Right lobe of liver (tissue), 6 donors: ENCODE data around the gene IFI27L1. TPM values are rescaled to one million over a fixed set of nuclear protein-coding genes. Genes with fewer than 3 reads are reported as not detected.

ENCODE experiments used
- ATAC-seq, 4 donors: fragments of 200-7000 bp; cut with Tn5 transposase; one replicate each; pipeline ENCODE4 v1.9.1; 2020; ENCODE audit warnings: mild to moderate bottlenecking in 4 of 4, moderate library complexity in 4 of 4
- DNase-seq, 3 donors: peaks; one replicate each; pipeline ENCODE4 v3.0.0-alpha.2; 2020
- H3K27ac ChIP-seq, 3 donors: fragments of 200-600 bp; one replicate each; pipeline ENCODE4 v1.8.0; 2022
- H3K27me3 ChIP-seq, 2 donors: fragments of 200-600 bp; one replicate each; pipeline ENCODE4 v1.8.0; 2022
- H3K36me3 ChIP-seq, 4 donors: fragments of 200-600 bp; sonication (generic) in 1 of 4; one replicate each; pipeline versions ENCODE4 v1.5.1 to v1.8.0; 2017 to 2022; ENCODE audit warnings: control low read depth in 1 of 4
- H3K4me1 ChIP-seq, 4 donors: fragments of 200-600 bp; sonication (generic) in 1 of 4; one replicate each; pipeline versions ENCODE4 v1.5.1 to v1.8.0; 2017 to 2022; ENCODE audit warnings: control low read depth in 1 of 4
- H3K4me3 ChIP-seq, 3 donors: fragments of 200-600 bp; one replicate each; pipeline ENCODE4 v1.8.0; 2022
- H3K9me3 ChIP-seq, 4 donors: fragments of 200-600 bp; sonication (generic) in 1 of 4; one replicate each; pipeline versions ENCODE4 v1.5.1 to v1.8.0; 2017 to 2022; ENCODE audit warnings: control low read depth in 1 of 4
- POLR2A ChIP-seq: fragments of 450-650 bp; IDR thresholded peaks from one replicate; pipeline ENCODE4 v1.6.1; 2017; ENCODE audit warnings: antibody characterized with exemption, mild to moderate bottlenecking
- WGBS: methylation state at CpG from one replicate; pipeline ENCODE4 v1.1.6; 2018; ENCODE audit warnings: low coverage, low lambda C conversion rate; ENCODE audit not compliant: insufficient coverage; ENCODE audit errors: missing lambda C conversion rate; 5-methylcytosine and 5-hydroxymethylcytosine counted together
- intact Hi-C, 2 donors: fragments of 100-400 bp; cut with DNase I; formaldehyde crosslinking; loops; one replicate each; pipeline versions ENCODE4 v1.11.2 to v1.14.1; 2022
- total RNA-seq, 6 experiments: library from RNA; depleted of rRNA in 2 of 6; stranded (reverse); fragments of >200 nt in 2 of 6; fragmentation: NEBNext Ultra II Directional in 3 of 6; extraction: Animal tissue kit (Norgen Biotek cat#: 25700) in 3 of 6; gene quantifications; one replicate each; pipeline versions ENCODE4 v1.1.0 to v1.2.4, GENCODE V29; 2016 to 2023
- TF ChIP-seq, protein P1 (sequence below), 4 donors: fragments of 200-600 bp in 3 of 4; fragments of 450-650 bp in 1 of 4; IDR thresholded peaks; one replicate each; pipeline versions ENCODE4 v1.5.1 to v1.8.0; 2016 to 2022; ENCODE audit warnings: antibody characterized with exemption in 4 of 4, mild to moderate bottlenecking in 2 of 4
- donor health status: DM: no; HTN: yes; CAD: no.
- donor health status: DM: no; HTN: no; CAD: no.
- donor health status: DM: no; HTN: no; CAD: no.
- donor health status: DM: no; HTN: yes; CAD: no.
- donor health status: DM: no; HTN: yes; CAD: no.

Gene IFI27L1
- total RNA-seq, 6 experiments from 2014 or later, result 2.6 to 8.2 (median 5.3) TPM

- Histone ChIP-seq H3K4me3 (no peak overlapping the region), H3K4me1 (peaks cover 0 to 14% (median 2%) of the 10 kb centered on the region in 4 donors), H3K9me3 (no peaks in the 10 kb centered on the region), H3K27me3 (no peaks in the 10 kb centered on the region), H3K36me3 (peaks cover 0 to 80% (median 36%) of the 10 kb centered on the region in 4 donors), H3K27ac (no peak overlapping the region)
- intact Hi-C loops, result no loop called here
- DNase-seq (peak; percentile 83 to 84 (median 83)), ATAC-seq (peak; percentile 63 to 87 (median 78))
- TF ChIP-seq, protein P1, sequence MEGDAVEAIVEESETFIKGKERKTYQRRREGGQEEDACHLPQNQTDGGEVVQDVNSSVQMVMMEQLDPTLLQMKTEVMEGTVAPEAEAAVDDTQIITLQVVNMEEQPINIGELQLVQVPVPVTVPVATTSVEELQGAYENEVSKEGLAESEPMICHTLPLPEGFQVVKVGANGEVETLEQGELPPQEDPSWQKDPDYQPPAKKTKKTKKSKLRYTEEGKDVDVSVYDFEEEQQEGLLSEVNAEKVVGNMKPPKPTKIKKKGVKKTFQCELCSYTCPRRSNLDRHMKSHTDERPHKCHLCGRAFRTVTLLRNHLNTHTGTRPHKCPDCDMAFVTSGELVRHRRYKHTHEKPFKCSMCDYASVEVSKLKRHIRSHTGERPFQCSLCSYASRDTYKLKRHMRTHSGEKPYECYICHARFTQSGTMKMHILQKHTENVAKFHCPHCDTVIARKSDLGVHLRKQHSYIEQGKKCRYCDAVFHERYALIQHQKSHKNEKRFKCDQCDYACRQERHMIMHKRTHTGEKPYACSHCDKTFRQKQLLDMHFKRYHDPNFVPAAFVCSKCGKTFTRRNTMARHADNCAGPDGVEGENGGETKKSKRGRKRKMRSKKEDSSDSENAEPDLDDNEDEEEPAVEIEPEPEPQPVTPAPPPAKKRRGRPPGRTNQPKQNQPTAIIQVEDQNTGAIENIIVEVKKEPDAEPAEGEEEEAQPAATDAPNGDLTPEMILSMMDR (IDR thresholded peaks at IDR 0.05), result no peak
- TF ChIP-seq POLR2A, result no peak
- 77% methylated on average over 5 of the region's 6 CpGs for WGBS
Observed at GRCh38 chr14:94050231-94050880, 30.8 kb upstream of the IFI27L1 start.

- TF ChIP-seq, protein P1 (IDR thresholded peaks at IDR 0.05), result peak; percentile 11 to 30 (median 24)
- TF ChIP-seq POLR2A, result no peak
- 65% methylated on average over 7 of the region's 9 CpGs for WGBS
- Histone ChIP-seq H3K27me3 (no peaks in the 10 kb centered on the region), H3K36me3 (peaks cover 0 to 84% (median 38%) of the 10 kb centered on the region in 4 donors), H3K4me3 (no peak overlapping the region), H3K27ac (no peak overlapping the region), H3K4me1 (peaks cover 0 to 14% (median 2%) of the 10 kb centered on the region in 4 donors), H3K9me3 (no peaks in the 10 kb centered on the region)
- DNase-seq (peak in 1 of 3 donors; percentile 35), ATAC-seq (peak in 3 of 4 donors; percentile 12 to 40 (median 25))
- intact Hi-C loops, result no loop called here
Observed at GRCh38 chr14:94051115-94051514, 30.0 kb upstream of the IFI27L1 start.

DNA sequence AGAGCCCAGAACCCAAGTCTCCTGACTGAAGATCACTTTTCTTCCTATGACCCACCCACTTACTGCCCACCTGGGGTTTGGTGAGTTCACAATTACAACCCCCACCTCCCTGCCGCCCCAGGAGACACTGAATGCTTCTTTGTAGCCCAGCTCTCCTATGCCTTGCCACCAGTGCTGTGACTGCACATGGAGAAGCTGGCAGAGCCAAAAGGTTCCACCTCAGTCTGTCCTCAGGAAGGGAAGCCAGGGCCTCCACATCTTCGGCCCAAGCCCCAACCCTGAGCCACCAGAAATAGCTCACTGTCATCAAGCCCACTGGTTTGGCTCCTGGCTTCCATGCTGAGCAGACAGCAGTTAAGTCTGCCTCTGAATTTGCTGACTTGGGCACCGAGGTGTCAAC is 29.3 kb upstream of the IFI27L1 start:
- Histone ChIP-seq H3K4me3 (no peak overlapping the region), H3K36me3 (peaks cover 0 to 91% (median 36%) of the 10 kb centered on the region in 4 donors), H3K27me3 (no peaks in the 10 kb centered on the region), H3K4me1 (peaks cover 0 to 14% (median 3%) of the 10 kb centered on the region in 4 donors), H3K9me3 (no peaks in the 10 kb centered on the region), H3K27ac (no peak overlapping the region)
- intact Hi-C loops, result no loop called here
- no CpG with 5 or more reads among the region's 3 CpGs for WGBS
- no peak for ATAC-seq
- no peak for TF ChIP-seq POLR2A
- TF ChIP-seq, protein P1 (IDR thresholded peaks at IDR 0.05), result no peak
- peak in 1 of 3 donors; percentile 33 for DNase-seq

DNA sequence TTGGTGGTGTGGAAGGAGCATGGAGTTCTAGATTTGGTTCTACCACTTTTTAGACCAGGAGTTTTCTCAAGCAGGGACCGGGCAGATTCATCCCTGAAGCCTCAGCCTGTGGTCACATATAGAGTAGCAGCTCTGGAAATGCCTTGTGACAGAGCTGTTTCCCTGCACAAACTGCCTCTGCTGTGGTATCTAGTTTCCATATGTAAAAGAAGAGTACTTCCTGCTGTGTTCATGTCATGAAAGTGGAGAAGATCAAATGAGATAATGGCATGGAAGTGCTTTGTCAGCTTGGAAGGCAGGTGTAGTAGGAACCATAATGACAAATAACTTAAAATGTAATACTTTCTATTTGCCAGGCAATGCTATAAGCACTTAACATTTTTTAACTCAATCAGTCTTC is 28.9 kb upstream of the IFI27L1 start:
- Histone ChIP-seq H3K27ac (no peak overlapping the region), H3K4me3 (no peak overlapping the region), H3K4me1 (peaks cover 0 to 18% (median 6%) of the 10 kb centered on the region in 4 donors), H3K36me3 (peaks cover 0 to 92% (median 33%) of the 10 kb centered on the region in 4 donors), H3K27me3 (no peaks in the 10 kb centered on the region), H3K9me3 (no peaks in the 10 kb centered on the region)
- no peak for DNase-seq
- no peak for TF ChIP-seq POLR2A
- TF ChIP-seq, protein P1 (IDR thresholded peaks at IDR 0.05), result no peak
- WGBS, result 80% methylated on average over 1 of the region's 1 CpG
- ATAC-seq, result no peak
- intact Hi-C loops, result no loop called here
